HEK293 (cell line): ENCODE data around the gene BDKRB1.
A peak's percentile ranks its signal among the peaks of the same experiment; 100 is the strongest.

Experiments
- CTCF ChIA-PET: fragments of 350-600 bp; formaldehyde crosslinking; extraction: SDS; loops from one replicate; lab custom pipeline; 2021; ENCODE audit warnings: antibody characterized with exemption; lab: Yijun Ruan, JAX
- POLR2A ChIA-PET: fragments of 300-600 bp; formaldehyde crosslinking; extraction: SDS; loops from one replicate; lab custom pipeline; 2020; ENCODE audit warnings: antibody characterized with exemption, inconsistent platforms; lab: Yijun Ruan, JAX
- H3K27ac ChIP-seq: fragments of 200-500 bp; sonication (Bioruptor generic); 2 replicates; pipeline ENCODE4 v1.5.1; 2014; ENCODE audit warnings: low read depth, low read length, control low read depth, inconsistent platforms; ENCODE audit errors: extremely low read depth
- H3K36me3 ChIP-seq, 2 experiments: fragments of 200-500 bp in 1 of 2; sonication (Bioruptor generic) in 1 of 2; 1 replicate in 1 of 2; 2 replicates in 1 of 2; pipeline ENCODE4 v1.5.1; 2014 to 2017; ENCODE audit warnings: inconsistent platforms in 2 of 2, low read length in 2 of 2; ENCODE audit not compliant: control insufficient read depth in 2 of 2, insufficient read depth in 1 of 2
- H3K4me1 ChIP-seq: fragments of 200-500 bp; sonication (Bioruptor generic); 2 replicates; pipeline ENCODE4 v1.5.1; 2014; ENCODE audit warnings: mild to moderate bottlenecking, low read length, inconsistent platforms; ENCODE audit not compliant: control insufficient read depth, insufficient read depth
- H3K4me3 ChIP-seq: 2 replicates; pipeline ENCODE4 v1.5.1; 2011; ENCODE audit warnings: low read depth, mild to moderate bottlenecking, control low read depth, low read length, moderate library complexity
- H3K9me3 ChIP-seq: fragments of 200-500 bp; sonication (Bioruptor generic); 2 replicates; pipeline ENCODE4 v1.5.1; 2014; ENCODE audit warnings: low read depth, low read length, inconsistent platforms; ENCODE audit not compliant: control insufficient read depth, insufficient read depth
- FEZF1 ChIP-seq: fragments of 450-650 bp; formaldehyde crosslinking; IDR thresholded peaks from 2 replicates; pipeline ENCODE4 v1.5.1; 2016; ENCODE audit warnings: missing biosample characterization, missing genetic modification characterization
- GFI1B ChIP-seq: fragments of 450-650 bp; formaldehyde crosslinking; IDR thresholded peaks from 2 replicates; pipeline ENCODE4 v1.5.1; 2016; ENCODE audit warnings: missing biosample characterization, missing genetic modification characterization
- GLI4 ChIP-seq: fragments of 450-650 bp; formaldehyde crosslinking; IDR thresholded peaks from 2 replicates; pipeline ENCODE4 v1.5.1; 2016; ENCODE audit warnings: missing biosample characterization, missing genetic modification characterization
- GLIS1 ChIP-seq: fragments of 450-650 bp; formaldehyde crosslinking; IDR thresholded peaks from 2 replicates; pipeline ENCODE4 v1.5.1; 2016; ENCODE audit warnings: missing biosample characterization, missing genetic modification characterization
- GLIS2 ChIP-seq: fragments of 450-650 bp; formaldehyde crosslinking; IDR thresholded peaks from 2 replicates; pipeline ENCODE4 v1.5.1; 2016; ENCODE audit warnings: missing biosample characterization, missing genetic modification characterization
- MZF1 ChIP-seq: fragments of 450-650 bp; formaldehyde crosslinking; IDR thresholded peaks from 2 replicates; pipeline ENCODE4 v1.5.1; 2017; ENCODE audit warnings: missing biosample characterization, missing genetic modification characterization, borderline replicate concordance
- PRDM1 ChIP-seq: fragments of 450-650 bp; formaldehyde crosslinking; IDR thresholded peaks from 2 replicates; pipeline ENCODE4; 2016; ENCODE audit warnings: missing biosample characterization, missing genetic modification characterization
- SETDB1 ChIP-seq: IDR thresholded peaks from one replicate; pipeline ENCODE4 v1.6.1; 2017; ENCODE audit warnings: mild to moderate bottlenecking, low read length, moderate library complexity, mixed read lengths; ENCODE audit not compliant: insufficient read length
- TCF7L2 ChIP-seq: IDR thresholded peaks from 2 replicates; pipeline ENCODE4 v1.6.1; 2011; ENCODE audit warnings: low read depth, mild to moderate bottlenecking, inconsistent platforms, low read length, moderate library complexity, borderline replicate concordance
- ZFHX2 ChIP-seq: fragments of 450-650 bp; formaldehyde crosslinking; conservative IDR thresholded peaks from 2 replicates; pipeline ENCODE4 v1.5.1; 2016; ENCODE audit warnings: missing biosample characterization, missing genetic modification characterization
- ZFP3 ChIP-seq: fragments of 450-650 bp; formaldehyde crosslinking; IDR thresholded peaks from 2 replicates; pipeline ENCODE4 v1.5.1; 2016; ENCODE audit warnings: low read depth, missing biosample characterization, missing genetic modification characterization
- ZNF423 ChIP-seq: fragments of 450-650 bp; formaldehyde crosslinking; IDR thresholded peaks from 2 replicates; pipeline ENCODE4 v1.5.1; 2016; ENCODE audit warnings: missing biosample characterization, missing genetic modification characterization
- ZNF544 ChIP-seq: fragments of 450-650 bp; formaldehyde crosslinking; IDR thresholded peaks from 2 replicates; pipeline ENCODE4 v1.5.0; 2017; ENCODE audit warnings: missing biosample characterization, missing genetic modification characterization
- ZNF654 ChIP-seq: fragments of 450-650 bp; formaldehyde crosslinking; IDR thresholded peaks from 2 replicates; pipeline ENCODE4 v1.5.1; 2016; ENCODE audit warnings: low read depth, missing biosample characterization, missing genetic modification characterization
- ZNF768 ChIP-seq: fragments of 450-650 bp; formaldehyde crosslinking; IDR thresholded peaks from 2 replicates; pipeline ENCODE4 v1.5.1; 2018; ENCODE audit warnings: missing biosample characterization, mild to moderate bottlenecking, missing genetic modification characterization
- ZXDB ChIP-seq: fragments of 450-650 bp; formaldehyde crosslinking; IDR thresholded peaks from 2 replicates; pipeline ENCODE4 v1.5.1; 2016; ENCODE audit warnings: missing biosample characterization, missing genetic modification characterization
- TF ChIP-seq, protein P1 (sequence below): fragments of 450-650 bp; formaldehyde crosslinking; IDR thresholded peaks from 2 replicates; pipeline ENCODE4 v1.5.1; 2016; ENCODE audit warnings: missing biosample characterization, missing genetic modification characterization
- TF ChIP-seq, protein P2 (sequence below): fragments of 450-650 bp; formaldehyde crosslinking; IDR thresholded peaks from 2 replicates; pipeline ENCODE4 v1.5.1; 2016; ENCODE audit warnings: missing biosample characterization, missing genetic modification characterization
- TF ChIP-seq, protein P3 (sequence below): IDR thresholded peaks from 2 replicates; pipeline ENCODE4 v1.6.1; 2011; ENCODE audit warnings: mild to moderate bottlenecking, low read depth, low read length, borderline replicate concordance
- TF ChIP-seq, protein P4 (sequence below): fragments of 450-650 bp; formaldehyde crosslinking; IDR thresholded peaks from 2 replicates; pipeline ENCODE4 v1.5.1; 2016; ENCODE audit warnings: missing biosample characterization, missing genetic modification characterization
- TF ChIP-seq, protein P5 (sequence below): fragments of 450-650 bp; formaldehyde crosslinking; IDR thresholded peaks from 2 replicates; pipeline ENCODE4; 2016; ENCODE audit warnings: missing biosample characterization, missing genetic modification characterization

BDKRB1 gene

DNA sequence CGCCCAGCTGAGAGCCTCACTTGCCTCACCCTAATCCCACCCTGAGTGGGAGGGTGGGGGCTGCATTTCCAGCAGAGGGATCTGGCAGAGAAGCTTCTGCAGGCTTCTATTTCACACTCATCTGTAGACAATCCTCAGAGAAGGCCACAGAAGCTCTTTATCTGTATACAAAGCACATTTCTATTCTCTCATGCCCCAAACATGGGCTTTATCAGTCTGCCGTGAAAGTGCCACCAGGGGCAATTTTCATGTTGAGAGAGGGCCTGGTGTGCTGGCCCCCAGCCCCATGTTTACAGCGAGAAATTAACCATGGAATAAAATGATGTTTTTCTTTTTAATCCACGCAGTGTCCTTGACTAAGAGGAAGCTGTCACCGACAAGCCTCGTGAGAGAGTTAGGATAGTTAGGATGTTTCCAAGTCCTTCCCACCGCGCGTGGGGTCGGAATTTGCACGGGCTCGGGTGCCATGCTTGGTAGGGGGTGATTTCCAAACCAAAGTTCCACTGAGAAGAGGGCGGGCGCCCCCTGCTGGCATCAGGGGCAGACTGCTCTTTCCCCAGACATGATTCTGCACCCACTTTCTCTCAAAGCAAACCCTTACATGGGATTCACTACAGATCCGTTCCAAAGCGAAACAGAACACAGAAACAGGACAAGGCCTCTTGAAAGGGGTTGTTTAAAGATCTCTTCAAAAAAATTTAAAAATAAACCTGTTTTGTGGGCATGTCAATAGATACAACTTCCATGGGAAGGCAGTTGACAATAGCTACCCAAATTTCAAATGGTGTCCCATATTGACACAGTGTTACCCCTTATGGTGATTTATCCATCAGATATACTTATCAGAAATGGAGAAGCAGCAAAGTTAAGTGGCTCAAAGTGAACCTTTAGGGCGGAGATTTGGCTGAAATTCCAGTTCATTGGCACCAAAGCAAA is 19.4 kb downstream of the BDKRB1 start:
- no peak overlapping the region for H3K27ac ChIP-seq
- H3K4me1 ChIP-seq, result no peaks in the 10 kb centered on the region
- no peak overlapping the region for H3K4me3 ChIP-seq
- H3K9me3 ChIP-seq, result no peaks in the 10 kb centered on the region
- CTCF ChIA-PET, result interaction anchor here (0.7 to 10.8 kb wide), 40 partner anchors 9 to 811 kb away, joined by 3 to 165 read pairs (median 4); partner anchors contain the start of genes BDKRB2 and C14orf132
- POLR2A ChIA-PET, result no interaction called here
- TF ChIP-seq ZNF654 (tag by site-specific recombination), result peak; percentile 92
- peak; percentile 91 for TF ChIP-seq GLIS1
- TF ChIP-seq GLI4 (tag by site-specific recombination), result no peak
- TF ChIP-seq GLIS2, result peak; percentile 68
- TF ChIP-seq TCF7L2, result no peak
- TF ChIP-seq ZXDB, result 0 out of 2 replicates have a peak, but pooled peaks have one; percentile 32
- TF ChIP-seq, protein P1, sequence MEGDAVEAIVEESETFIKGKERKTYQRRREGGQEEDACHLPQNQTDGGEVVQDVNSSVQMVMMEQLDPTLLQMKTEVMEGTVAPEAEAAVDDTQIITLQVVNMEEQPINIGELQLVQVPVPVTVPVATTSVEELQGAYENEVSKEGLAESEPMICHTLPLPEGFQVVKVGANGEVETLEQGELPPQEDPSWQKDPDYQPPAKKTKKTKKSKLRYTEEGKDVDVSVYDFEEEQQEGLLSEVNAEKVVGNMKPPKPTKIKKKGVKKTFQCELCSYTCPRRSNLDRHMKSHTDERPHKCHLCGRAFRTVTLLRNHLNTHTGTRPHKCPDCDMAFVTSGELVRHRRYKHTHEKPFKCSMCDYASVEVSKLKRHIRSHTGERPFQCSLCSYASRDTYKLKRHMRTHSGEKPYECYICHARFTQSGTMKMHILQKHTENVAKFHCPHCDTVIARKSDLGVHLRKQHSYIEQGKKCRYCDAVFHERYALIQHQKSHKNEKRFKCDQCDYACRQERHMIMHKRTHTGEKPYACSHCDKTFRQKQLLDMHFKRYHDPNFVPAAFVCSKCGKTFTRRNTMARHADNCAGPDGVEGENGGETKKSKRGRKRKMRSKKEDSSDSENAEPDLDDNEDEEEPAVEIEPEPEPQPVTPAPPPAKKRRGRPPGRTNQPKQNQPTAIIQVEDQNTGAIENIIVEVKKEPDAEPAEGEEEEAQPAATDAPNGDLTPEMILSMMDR (tag by site-specific recombination), result peak; percentile 75
- peak; percentile 25; the same call in 1 of the 2 replicates for TF ChIP-seq ZFHX2 (tag by site-specific recombination)
- TF ChIP-seq, protein P2, sequence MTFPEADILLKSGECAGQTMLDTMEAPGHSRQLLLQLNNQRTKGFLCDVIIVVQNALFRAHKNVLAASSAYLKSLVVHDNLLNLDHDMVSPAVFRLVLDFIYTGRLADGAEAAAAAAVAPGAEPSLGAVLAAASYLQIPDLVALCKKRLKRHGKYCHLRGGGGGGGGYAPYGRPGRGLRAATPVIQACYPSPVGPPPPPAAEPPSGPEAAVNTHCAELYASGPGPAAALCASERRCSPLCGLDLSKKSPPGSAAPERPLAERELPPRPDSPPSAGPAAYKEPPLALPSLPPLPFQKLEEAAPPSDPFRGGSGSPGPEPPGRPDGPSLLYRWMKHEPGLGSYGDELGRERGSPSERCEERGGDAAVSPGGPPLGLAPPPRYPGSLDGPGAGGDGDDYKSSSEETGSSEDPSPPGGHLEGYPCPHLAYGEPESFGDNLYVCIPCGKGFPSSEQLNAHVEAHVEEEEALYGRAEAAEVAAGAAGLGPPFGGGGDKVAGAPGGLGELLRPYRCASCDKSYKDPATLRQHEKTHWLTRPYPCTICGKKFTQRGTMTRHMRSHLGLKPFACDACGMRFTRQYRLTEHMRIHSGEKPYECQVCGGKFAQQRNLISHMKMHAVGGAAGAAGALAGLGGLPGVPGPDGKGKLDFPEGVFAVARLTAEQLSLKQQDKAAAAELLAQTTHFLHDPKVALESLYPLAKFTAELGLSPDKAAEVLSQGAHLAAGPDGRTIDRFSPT (tag by site-specific recombination), result no peak
- H3K36me3 ChIP-seq, result no peaks in the 10 kb centered on the region

DNA sequence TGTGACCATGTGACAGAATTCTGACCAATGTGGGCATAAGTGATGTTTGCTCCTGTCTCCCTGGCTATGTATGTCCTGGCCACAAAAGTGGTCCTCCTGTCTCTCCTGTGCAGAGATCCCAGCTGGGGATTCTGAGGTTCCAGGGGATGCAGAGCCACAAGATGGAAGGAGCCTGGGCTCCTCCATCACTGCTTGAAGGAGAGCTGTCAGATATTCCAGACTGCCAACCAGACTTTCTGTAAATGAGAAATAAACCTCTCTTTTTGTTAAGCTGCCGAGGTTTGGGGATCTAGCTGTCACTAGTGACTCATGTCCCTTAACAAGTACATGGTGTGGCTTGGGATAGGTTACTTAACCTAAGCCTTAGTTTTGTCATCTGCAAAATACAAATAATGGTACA is 21.9 kb downstream of the BDKRB1 start:
- CTCF ChIA-PET, result interaction anchor here (10.8 kb wide), 1 partner anchor 176 kb away, joined by 165 read pairs; no protein-coding TSS in a partner anchor

DNA sequence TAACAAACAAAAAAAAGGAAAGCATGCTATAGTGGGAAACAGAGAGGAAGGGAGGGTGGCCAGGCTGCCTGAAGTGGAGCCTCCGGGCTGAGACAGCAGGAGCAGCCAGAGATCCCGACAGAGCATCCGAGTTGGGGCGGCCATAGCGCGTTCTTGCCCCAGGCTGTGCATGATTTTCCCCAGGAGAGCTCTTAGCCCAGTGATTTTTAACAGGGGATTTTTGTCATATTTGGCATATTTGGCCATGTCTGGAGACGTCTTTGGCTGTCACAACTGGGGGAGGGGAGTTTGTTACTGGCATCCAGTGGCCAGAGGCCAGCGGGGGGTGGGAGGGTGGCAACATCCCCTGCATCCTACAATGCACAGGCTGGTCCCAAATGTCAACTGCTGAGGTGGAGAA is 23.6 kb downstream of the BDKRB1 start:
- ChIA-PET CTCF (interaction anchor here (10.8 kb wide), 1 partner anchor 178 kb away, joined by 165 read pairs; no protein-coding TSS in a partner anchor), POLR2A (interaction anchor here (0.6 kb wide), 1 partner anchor 179 kb away, joined by 3 read pairs; no protein-coding TSS in a partner anchor)
- H3K9me3 ChIP-seq, result no peaks in the 10 kb centered on the region
- H3K4me1 ChIP-seq, result no peaks in the 10 kb centered on the region
- peaks cover 0 to 21% of the 10 kb centered on the region in 2 experiments; a peak in 1 of 3 replicates for H3K36me3 ChIP-seq
- no peak overlapping the region for H3K4me3 ChIP-seq
- H3K27ac ChIP-seq, result no peak overlapping the region
- TF ChIP-seq, protein P3, sequence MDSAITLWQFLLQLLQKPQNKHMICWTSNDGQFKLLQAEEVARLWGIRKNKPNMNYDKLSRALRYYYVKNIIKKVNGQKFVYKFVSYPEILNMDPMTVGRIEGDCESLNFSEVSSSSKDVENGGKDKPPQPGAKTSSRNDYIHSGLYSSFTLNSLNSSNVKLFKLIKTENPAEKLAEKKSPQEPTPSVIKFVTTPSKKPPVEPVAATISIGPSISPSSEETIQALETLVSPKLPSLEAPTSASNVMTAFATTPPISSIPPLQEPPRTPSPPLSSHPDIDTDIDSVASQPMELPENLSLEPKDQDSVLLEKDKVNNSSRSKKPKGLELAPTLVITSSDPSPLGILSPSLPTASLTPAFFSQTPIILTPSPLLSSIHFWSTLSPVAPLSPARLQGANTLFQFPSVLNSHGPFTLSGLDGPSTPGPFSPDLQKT, result no peak
- TF ChIP-seq, protein P4, sequence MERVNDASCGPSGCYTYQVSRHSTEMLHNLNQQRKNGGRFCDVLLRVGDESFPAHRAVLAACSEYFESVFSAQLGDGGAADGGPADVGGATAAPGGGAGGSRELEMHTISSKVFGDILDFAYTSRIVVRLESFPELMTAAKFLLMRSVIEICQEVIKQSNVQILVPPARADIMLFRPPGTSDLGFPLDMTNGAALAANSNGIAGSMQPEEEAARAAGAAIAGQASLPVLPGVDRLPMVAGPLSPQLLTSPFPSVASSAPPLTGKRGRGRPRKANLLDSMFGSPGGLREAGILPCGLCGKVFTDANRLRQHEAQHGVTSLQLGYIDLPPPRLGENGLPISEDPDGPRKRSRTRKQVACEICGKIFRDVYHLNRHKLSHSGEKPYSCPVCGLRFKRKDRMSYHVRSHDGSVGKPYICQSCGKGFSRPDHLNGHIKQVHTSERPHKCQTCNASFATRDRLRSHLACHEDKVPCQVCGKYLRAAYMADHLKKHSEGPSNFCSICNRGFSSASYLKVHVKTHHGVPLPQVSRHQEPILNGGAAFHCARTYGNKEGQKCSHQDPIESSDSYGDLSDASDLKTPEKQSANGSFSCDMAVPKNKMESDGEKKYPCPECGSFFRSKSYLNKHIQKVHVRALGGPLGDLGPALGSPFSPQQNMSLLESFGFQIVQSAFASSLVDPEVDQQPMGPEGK (tag by site-specific recombination), result no peak
- TF ChIP-seq ZNF423 (tag by site-specific recombination) (no peak), PRDM1 (tag by site-specific recombination) (no peak), GFI1B (no peak), ZFP3 (no peak), FEZF1 (tag by site-specific recombination) (no peak)
- TF ChIP-seq, protein P5, sequence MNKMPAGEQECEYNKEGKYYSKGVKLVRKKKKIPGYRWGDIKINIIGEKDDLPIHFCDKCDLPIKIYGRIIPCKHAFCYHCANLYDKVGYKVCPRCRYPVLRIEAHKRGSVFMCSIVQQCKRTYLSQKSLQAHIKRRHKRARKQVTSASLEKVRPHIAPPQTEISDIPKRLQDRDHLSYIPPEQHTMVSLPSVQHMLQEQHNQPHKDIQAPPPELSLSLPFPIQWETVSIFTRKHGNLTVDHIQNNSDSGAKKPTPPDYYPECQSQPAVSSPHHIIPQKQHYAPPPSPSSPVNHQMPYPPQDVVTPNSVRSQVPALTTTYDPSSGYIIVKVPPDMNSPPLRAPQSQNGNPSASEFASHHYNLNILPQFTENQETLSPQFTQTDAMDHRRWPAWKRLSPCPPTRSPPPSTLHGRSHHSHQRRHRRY (tag by site-specific recombination), result no peak

More for the DNA sequence above, 21.9 kb downstream of the BDKRB1 start:
- H3K9me3 ChIP-seq, result no peaks in the 10 kb centered on the region
- no peak overlapping the region for H3K4me3 ChIP-seq
- no peak overlapping the region for H3K27ac ChIP-seq
- POLR2A ChIA-PET, result no interaction called here
- peaks cover 0 to 6% of the 10 kb centered on the region in 2 experiments; a peak in 1 of 3 replicates for H3K36me3 ChIP-seq
- H3K4me1 ChIP-seq, result no peaks in the 10 kb centered on the region
- TF ChIP-seq MZF1 (tag by site-specific recombination) (peak; percentile 83; the same call in 1 of the 2 replicates), ZNF544 (tag by site-specific recombination) (no peak), SETDB1 (peak; percentile 56), ZNF768 (tag by site-specific recombination) (no peak)
